HG02870 (cell line): ENCODE results near the gene PRR23E.

Experiments used
- ATAC-seq: cut with Tn5 transposase; IDR thresholded peaks from one replicate; pipeline ENCODE4 v1.9.1; 2021; ENCODE audit warnings: mild to moderate bottlenecking, moderate library complexity; ENCODE audit not compliant: unreplicated experiment

Gene PRR23E

GRCh38 chr3:127222163-127222562 lies 29.2 kb downstream of the PRR23E start:
- no peak for ATAC-seq

GRCh38 chr3:127222664-127223063 lies 29.7 kb downstream of the PRR23E start:
- no peak for ATAC-seq

GRCh38 chr3:127224118-127224517 lies 31.2 kb downstream of the PRR23E start:
- ATAC-seq, result no peak

- no peak for ATAC-seq
Measured at GRCh38 chr3:127226457-127226856, 33.5 kb downstream of the PRR23E start.

GRCh38 chr3:127226946-127227842 lies 34.3 kb downstream of the PRR23E start:
- no peak for ATAC-seq

- ATAC-seq, result no peak
Measured at GRCh38 chr3:127228866-127229265, 35.9 kb downstream of the PRR23E start.

GRCh38 chr3:127233371-127233770 lies 40.4 kb downstream of the PRR23E start:
- no peak for ATAC-seq

GRCh38 chr3:127234778-127235177 lies 41.8 kb downstream of the PRR23E start:
- ATAC-seq, result no peak

GRCh38 chr3:127235706-127236105 lies 42.8 kb downstream of the PRR23E start:
- ATAC-seq, result no peak

- no peak for ATAC-seq
Measured at GRCh38 chr3:127237835-127238234, 44.9 kb downstream of the PRR23E start.

GRCh38 chr3:127238602-127239001 lies 45.7 kb downstream of the PRR23E start:
- ATAC-seq, result no peak

- ATAC-seq, result no peak
Measured at GRCh38 chr3:127247292-127247691, 54.4 kb downstream of the PRR23E start.
